Breast epithelium (tissue), 3 donors: ENCODE measurements around the gene GPR63.

Experiments
- CTCF ChIP-seq, 3 donors: fragments of 450-650 bp; IDR thresholded peaks; one replicate each; pipeline ENCODE4 v1.5.1; 2016 to 2017; ENCODE audit warnings: antibody characterized with exemption in 3 of 3, mild to moderate bottlenecking in 3 of 3, moderate library complexity in 3 of 3
- POLR2A ChIP-seq: fragments of 450-650 bp; IDR thresholded peaks from one replicate; pipeline ENCODE4 v1.6.1; 2016; ENCODE audit warnings: antibody characterized with exemption, mild to moderate bottlenecking, moderate library complexity
- POLR2AphosphoS5 ChIP-seq, 3 donors: sonication (generic); formaldehyde crosslinking; IDR thresholded peaks; one replicate each; pipeline ENCODE4 v1.6.1; 2017; ENCODE audit warnings: antibody characterized with exemption in 3 of 3

GRCh38 chr6:96851858-96852257 is 14.6 kb upstream of the GPR63 start:
- no peak for TF ChIP-seq CTCF (IDR thresholded peaks at IDR 0.05)
- TF ChIP-seq POLR2A, result no peak
- no peak for TF ChIP-seq POLR2AphosphoS5 (IDR thresholded peaks at IDR 0.05)
